GOT3 (cell line): ENCODE results near the gene ELP2.
A peak's percentile ranks its signal among the peaks of the same experiment; 100 is the strongest.
"Not testable (repeated sequence)": the region's sequence is repeated elsewhere in the genome, so short reads cannot be mapped to it uniquely, and the experiment has no call there.

Experiments used
- DNase-seq: peaks from one replicate; lab custom pipeline; 2025; ENCODE audit warnings: mixed read lengths; lab: John Stamatoyannopoulos, UW

Gene ELP2

GRCh38 chr18:36129300-36130038 lies at the start of gene ELP2, which contains the start of gene SLC39A6:
Gene ELP2, plus strand, starts transcription at chr18:36129899. Its CDS starts 35 bp downstream, at chr18:36129934.
Gene SLC39A6, minus strand, starts transcription at chr18:36129340. Its CDS starts 2,333 bp downstream, at chr18:36127007.
- DNase-seq: peak; percentile 53

GRCh38 chr18:36081118-36081517 lies 48.6 kb upstream of the ELP2 start:
- not testable (repeated sequence) for DNase-seq

- no peak for DNase-seq
Observed at GRCh38 chr18:36083729-36084128, 46.0 kb upstream of the ELP2 start.

- DNase-seq: no peak
Observed at GRCh38 chr18:36085195-36085594, 44.5 kb upstream of the ELP2 start.

GRCh38 chr18:36086186-36086585 lies 43.5 kb upstream of the ELP2 start:
- no peak for DNase-seq

GRCh38 chr18:36088256-36088655 lies 41.4 kb upstream of the ELP2 start:
- no peak for DNase-seq

GRCh38 chr18:36089001-36089400 lies 40.7 kb upstream of the ELP2 start:
- DNase-seq: no peak

GRCh38 chr18:36092116-36092515 lies 37.6 kb upstream of the ELP2 start:
- DNase-seq: not testable (repeated sequence)

- no peak for DNase-seq
Observed at GRCh38 chr18:36094431-36094830, 35.3 kb upstream of the ELP2 start.

GRCh38 chr18:36095936-36096519 lies 33.7 kb upstream of the ELP2 start:
- no peak for DNase-seq

- no peak for DNase-seq
Observed at GRCh38 chr18:36096955-36097354, 32.7 kb upstream of the ELP2 start.

GRCh38 chr18:36099311-36099710 lies 30.4 kb upstream of the ELP2 start:
- no peak for DNase-seq

GRCh38 chr18:36101943-36102342 lies 27.8 kb upstream of the ELP2 start:
- no peak for DNase-seq

- DNase-seq: no peak
Observed at GRCh38 chr18:36104749-36105148, 24.9 kb upstream of the ELP2 start.

GRCh38 chr18:36107477-36107876 lies 22.2 kb upstream of the ELP2 start:
- no peak for DNase-seq

GRCh38 chr18:36108196-36108595 lies 21.5 kb upstream of the ELP2 start:
- DNase-seq: no peak

GRCh38 chr18:36108601-36109000 lies 21.1 kb upstream of the ELP2 start:
- no peak for DNase-seq

- no peak for DNase-seq
Observed at GRCh38 chr18:36109737-36110136, 20.0 kb upstream of the ELP2 start.

- no peak for DNase-seq
Observed at GRCh38 chr18:36112302-36112701, 17.4 kb upstream of the ELP2 start.

GRCh38 chr18:36114251-36114650 lies 15.4 kb upstream of the ELP2 start:
- DNase-seq: no peak

GRCh38 chr18:36114738-36115137 lies 15.0 kb upstream of the ELP2 start:
- no peak for DNase-seq

GRCh38 chr18:36116771-36117170 lies 12.9 kb upstream of the ELP2 start:
- DNase-seq: not testable (repeated sequence)

GRCh38 chr18:36120297-36120696 lies 9.4 kb upstream of the ELP2 start:
- DNase-seq: no peak

- no peak for DNase-seq
Observed at GRCh38 chr18:36124841-36125240, 4.9 kb upstream of the ELP2 start.
